NCI-H1092 (cell line): ENCODE data around the gene PRSS27.

Source experiments
- DNase-seq: peaks from one replicate; lab custom pipeline; 2025; lab: John Stamatoyannopoulos, UW

PRSS27 gene

GRCh38 chr16:2720064-2720457 lies at the start of gene PRSS27:
PRSS27 (minus strand) TSS chr16:2720224; CDS start chr16:2720160, 64 bp downstream.
- DNase-seq = no peak

GRCh38 chr16:2769675-2770056 lies 49.6 kb upstream of the PRSS27 start:
- DNase-seq = no peak

DNA sequence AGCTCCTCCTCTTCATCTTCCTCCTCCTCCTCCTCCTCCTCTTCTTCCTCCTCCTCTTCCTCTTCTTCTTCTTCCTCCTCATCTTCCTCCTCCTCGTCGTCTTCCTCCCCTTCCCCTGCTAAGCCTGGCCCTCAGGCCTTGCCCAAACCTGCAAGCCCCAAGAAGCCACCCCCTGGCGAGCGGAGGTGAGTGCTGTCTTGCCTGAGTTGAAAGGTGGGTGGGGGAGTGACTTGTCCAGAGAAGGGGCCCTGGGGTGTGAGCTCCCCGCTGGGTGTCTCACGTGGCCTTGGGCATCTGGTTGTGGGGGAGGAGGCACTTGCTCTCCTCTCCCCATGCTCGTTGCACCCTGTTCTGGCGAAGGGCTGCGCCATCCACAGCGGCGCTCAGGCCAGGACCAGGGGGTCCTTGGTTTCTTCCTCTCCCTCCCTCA lies 49.1 kb upstream of the PRSS27 start:
- no peak for DNase-seq

- DNase-seq = no peak
Measured at GRCh38 chr16:2768403-2769089, 48.5 kb upstream of the PRSS27 start.

DNA sequence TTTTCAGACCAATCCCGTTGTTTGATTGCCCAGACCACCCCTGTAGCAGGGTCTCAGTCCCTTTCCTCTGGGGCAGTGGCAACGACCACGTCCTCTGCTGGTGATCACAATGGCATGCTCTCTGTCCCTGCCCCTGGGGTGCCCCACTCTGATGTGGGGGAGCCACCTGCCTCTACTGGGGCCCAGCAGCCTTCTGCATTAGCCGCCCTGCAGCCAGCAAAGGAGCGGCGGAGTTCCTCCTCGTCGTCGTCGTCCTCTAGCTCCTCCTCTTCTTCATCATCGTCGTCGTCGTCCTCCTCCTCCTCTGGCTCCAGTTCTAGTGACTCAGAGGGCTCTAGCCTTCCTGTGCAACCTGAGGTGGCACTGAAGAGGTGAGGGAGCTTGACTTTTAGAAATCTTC lies 47.9 kb upstream of the PRSS27 start:
- no peak for DNase-seq

- no peak for DNase-seq
Measured at GRCh38 chr16:2767140-2767731, 47.2 kb upstream of the PRSS27 start.

DNA sequence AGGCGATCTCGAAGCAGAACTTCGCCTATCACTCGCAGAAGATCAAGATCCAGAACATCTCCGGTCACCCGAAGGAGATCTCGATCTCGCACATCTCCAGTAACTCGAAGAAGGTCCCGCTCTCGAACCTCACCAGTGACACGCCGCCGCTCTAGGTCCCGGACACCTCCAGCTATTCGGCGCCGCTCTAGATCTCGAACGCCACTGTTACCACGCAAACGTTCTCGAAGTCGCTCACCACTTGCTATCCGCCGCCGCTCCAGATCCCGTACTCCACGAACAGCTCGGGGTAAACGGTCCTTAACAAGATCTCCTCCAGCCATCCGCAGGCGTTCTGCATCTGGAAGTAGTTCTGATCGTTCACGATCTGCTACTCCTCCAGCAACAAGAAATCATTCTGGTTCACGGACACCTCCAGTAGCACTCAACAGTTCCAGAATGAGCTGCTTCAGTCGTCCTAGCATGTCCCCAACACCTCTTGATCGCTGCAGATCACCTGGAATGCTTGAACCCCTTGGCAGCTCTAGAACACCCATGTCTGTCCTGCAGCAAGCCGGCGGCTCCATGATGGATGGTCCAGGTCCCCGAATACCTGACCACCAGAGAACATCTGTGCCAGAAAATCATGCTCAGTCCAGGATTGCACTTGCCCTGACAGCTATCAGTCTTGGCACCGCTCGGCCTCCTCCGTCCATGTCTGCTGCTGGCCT lies 46.6 kb upstream of the PRSS27 start:
- DNase-seq = no peak

DNA sequence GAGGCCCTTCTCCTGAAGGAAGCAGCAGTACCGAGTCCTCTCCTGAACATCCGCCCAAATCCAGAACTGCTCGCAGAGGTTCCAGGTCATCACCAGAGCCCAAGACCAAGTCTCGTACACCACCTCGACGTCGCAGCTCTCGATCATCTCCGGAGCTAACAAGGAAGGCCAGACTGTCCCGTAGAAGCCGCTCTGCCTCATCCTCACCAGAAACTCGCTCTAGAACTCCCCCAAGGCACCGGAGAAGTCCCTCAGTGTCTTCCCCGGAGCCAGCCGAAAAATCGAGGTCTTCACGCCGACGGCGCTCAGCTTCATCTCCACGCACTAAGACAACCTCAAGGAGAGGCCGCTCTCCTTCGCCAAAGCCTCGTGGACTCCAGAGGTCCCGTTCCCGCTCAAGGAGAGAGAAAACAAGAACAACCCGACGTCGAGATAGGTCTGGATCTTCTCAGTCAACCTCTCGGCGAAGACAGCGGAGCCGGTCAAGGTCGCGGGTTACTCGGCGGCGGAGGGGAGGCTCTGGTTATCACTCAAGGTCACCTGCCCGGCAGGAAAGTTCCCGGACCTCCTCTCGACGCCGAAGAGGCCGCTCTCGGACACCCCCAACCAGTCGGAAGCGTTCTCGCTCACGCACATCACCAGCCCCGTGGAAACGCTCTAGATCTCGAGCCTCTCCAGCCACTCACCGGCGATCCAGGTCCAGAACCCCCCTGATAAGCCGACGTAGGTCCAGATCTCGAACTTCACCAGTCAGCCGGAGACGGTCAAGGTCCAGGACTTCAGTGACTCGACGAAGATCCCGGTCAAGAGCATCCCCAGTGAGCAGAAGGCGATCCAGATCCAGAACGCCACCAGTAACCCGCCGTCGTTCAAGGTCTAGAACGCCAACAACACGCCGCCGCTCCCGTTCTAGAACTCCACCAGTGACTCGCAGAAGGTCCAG lies 45.7 kb upstream of the PRSS27 start:
- no peak for DNase-seq

GRCh38 chr16:2764718-2765117 lies 44.7 kb upstream of the PRSS27 start:
- DNase-seq = no peak

DNA sequence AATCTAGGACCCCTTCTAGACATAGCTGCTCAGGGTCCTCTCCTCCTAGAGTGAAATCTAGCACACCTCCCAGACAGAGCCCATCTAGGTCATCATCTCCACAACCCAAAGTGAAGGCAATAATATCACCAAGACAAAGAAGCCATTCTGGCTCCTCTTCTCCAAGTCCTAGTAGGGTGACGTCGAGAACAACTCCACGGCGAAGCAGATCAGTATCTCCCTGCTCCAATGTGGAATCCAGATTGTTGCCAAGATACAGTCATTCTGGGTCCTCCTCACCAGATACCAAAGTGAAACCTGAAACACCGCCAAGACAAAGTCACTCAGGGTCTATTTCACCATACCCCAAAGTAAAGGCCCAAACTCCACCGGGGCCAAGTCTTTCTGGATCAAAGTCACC lies 43.1 kb upstream of the PRSS27 start:
- no peak for DNase-seq

DNA sequence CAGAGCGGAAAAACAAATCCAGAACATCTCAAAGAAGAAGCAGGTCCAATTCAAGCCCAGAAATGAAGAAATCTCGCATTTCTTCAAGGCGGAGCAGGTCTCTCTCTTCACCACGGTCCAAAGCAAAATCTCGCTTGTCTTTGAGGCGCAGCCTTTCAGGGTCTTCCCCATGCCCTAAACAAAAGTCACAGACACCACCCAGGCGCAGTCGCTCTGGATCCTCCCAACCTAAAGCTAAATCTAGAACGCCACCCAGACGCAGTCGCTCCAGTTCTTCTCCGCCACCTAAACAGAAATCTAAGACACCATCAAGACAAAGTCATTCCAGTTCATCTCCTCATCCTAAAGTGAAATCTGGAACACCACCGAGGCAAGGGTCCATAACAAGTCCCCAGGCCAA lies 42.7 kb upstream of the PRSS27 start:
- DNase-seq = no peak

GRCh38 chr16:2761886-2762583 lies 42.0 kb upstream of the PRSS27 start:
- DNase-seq = no peak

DNA sequence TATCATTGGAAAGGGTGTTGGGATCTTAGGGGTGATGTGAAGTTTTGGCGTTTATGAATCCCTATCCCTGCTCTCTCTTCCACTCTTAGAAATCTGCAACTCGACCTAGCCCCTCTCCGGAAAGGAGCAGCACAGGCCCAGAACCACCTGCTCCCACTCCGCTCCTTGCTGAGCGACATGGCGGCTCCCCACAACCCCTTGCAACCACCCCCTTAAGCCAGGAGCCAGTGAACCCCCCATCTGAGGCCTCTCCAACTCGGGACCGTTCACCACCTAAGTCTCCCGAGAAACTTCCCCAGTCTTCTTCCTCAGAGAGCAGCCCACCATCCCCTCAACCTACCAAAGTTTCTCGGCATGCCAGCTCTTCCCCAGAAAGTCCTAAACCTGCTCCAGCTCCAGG lies 41.4 kb upstream of the PRSS27 start:
- DNase-seq = no peak

DNA sequence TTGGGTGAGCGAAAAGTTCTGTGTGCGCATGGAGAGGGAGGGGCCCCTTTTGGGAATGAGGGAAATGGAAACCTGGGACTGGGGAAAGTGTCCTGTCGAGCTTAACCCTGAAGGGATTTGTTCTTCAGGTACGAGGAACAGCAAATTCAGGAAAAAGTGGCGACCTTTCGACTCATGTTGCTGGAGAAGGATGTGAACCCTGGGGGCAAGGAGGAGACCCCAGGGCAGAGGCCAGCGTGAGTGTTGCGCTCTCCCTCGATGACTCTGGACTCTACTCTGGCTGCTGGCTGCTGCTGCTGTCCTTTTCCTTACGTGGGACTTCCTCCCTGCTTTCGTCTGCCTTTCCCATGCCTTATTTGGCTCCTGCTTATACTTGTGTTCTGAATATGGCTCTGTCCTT lies 37.3 kb upstream of the PRSS27 start:
- no peak for DNase-seq

DNA sequence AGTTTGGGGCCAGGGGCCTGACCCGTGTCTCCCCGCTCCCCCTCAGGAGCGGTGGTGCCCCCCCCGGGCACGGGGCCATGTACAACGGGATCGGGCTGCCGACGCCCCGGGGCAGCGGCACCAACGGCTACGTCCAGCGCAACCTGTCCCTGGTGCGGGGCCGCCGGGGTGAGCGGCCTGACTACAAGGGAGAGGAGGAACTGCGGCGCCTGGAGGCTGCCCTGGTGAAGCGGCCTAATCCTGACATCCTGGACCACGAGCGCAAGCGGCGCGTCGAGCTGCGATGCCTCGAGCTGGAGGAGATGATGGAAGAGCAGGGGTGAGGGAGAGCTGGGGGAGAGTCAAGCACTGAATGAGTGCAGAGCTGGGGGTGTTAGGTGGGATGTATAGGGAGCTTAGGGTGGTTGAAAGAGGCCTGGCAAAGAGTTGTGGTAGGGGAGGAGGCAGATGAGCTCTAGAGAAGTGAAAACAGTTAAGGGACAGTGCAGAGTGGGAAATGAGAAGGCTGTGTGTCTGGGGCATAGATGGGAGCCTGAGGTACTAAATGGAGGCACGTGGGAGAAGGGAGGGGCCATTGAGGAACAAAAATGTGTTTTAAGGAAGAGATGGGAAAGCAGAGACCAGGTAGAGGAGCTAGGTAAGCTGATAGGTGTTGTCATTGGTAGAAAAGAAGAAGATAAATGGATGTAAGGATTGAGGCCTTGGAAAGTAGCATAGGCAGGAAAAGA lies 36.4 kb upstream of the PRSS27 start:
- no peak for DNase-seq

GRCh38 chr16:2755158-2755557 lies 35.1 kb upstream of the PRSS27 start:
- DNase-seq = no peak

GRCh38 chr16:2753733-2754020 lies 33.7 kb upstream of the PRSS27 start:
- no peak for DNase-seq

- DNase-seq = peak; percentile 75
Measured at GRCh38 chr16:2752850-2753732, 33.1 kb upstream of the PRSS27 start.

DNA sequence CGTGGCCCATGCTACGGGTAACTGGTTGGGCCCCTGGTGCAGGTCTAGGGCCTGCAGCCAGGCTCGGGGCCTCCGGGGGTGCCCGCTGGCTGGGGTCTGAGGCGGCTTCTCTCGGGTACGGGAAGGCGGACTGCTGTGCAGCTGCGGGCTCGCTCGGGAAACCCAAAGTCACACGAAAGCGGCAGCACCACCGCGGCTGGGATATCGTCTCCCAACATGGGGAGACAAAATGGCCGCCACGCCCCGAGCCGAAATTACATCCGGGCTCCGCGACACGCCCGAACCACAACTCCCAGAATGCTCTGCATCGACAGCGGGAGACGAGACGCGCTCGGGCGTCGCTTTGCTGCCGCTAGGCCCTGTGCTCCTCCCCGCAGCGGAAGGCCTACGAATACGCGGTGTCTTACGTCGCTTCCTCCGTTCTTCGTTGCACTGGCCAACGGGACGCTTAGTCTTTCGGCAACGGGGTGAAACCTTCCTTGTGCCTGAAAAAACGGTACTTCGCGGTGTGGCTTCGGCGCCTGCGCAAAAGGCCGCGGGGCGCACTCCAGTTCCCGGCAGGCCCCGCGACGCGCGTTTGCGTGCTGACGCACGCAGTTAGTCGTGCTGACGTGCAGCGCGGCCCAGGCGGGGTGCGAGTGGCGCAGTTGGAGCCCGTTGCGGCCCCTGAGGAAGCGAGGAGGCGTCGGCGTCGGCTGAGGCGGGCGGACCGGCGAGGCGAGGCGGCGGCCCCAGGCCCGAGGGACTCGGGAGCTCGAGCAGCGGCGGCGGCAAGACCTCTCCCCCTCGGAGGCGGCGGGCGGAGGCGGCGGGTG lies 32.2 kb upstream of the PRSS27 start, which contains the start of gene SRRM2:
Gene SRRM2 (plus strand): TSS at position 604 of the 815 bp plus-strand sequence. CDS start 3,727 bp downstream, outside the sequence.
- DNase-seq = peak; percentile 96
